NCI-H1436 treated with DMSO at 0.1 percent for 48 hours (cell line): ENCODE results near the gene ERC2.

Experiments
- DNase-seq: peaks from one replicate; lab custom pipeline; 2025; lab: John Stamatoyannopoulos, UW

Gene ERC2

GRCh38 chr3:55795296-55795695 lies 673.0 kb downstream of the ERC2 start:
- DNase-seq: no peak

- no peak for DNase-seq
Observed at GRCh38 chr3:55792742-55793141, 675.5 kb downstream of the ERC2 start.

- no peak for DNase-seq
Observed at GRCh38 chr3:55792009-55792408, 676.3 kb downstream of the ERC2 start.

GRCh38 chr3:55790596-55791350 lies 677.5 kb downstream of the ERC2 start:
- no peak for DNase-seq

- DNase-seq: no peak
Observed at GRCh38 chr3:55789516-55789915, 678.8 kb downstream of the ERC2 start.

GRCh38 chr3:55782807-55783206 lies 685.5 kb downstream of the ERC2 start:
- DNase-seq: no peak

GRCh38 chr3:55782351-55782750 lies 685.9 kb downstream of the ERC2 start:
- DNase-seq: no peak

GRCh38 chr3:55780913-55781312 lies 687.4 kb downstream of the ERC2 start:
- DNase-seq: no peak

GRCh38 chr3:55779543-55779942 lies 688.7 kb downstream of the ERC2 start:
- DNase-seq: no peak

GRCh38 chr3:55775366-55776154 lies 692.7 kb downstream of the ERC2 start:
- no peak for DNase-seq

- DNase-seq: no peak
Observed at GRCh38 chr3:55774856-55775255, 693.4 kb downstream of the ERC2 start.

GRCh38 chr3:55771503-55771902 lies 696.8 kb downstream of the ERC2 start:
- DNase-seq: no peak

GRCh38 chr3:55770077-55770476 lies 698.2 kb downstream of the ERC2 start:
- DNase-seq: no peak

- no peak for DNase-seq
Observed at GRCh38 chr3:55766753-55767152, 701.5 kb downstream of the ERC2 start.

GRCh38 chr3:55765906-55766701 lies 702.2 kb downstream of the ERC2 start:
- no peak for DNase-seq

- DNase-seq: no peak
Observed at GRCh38 chr3:55765398-55765797, 702.9 kb downstream of the ERC2 start.

GRCh38 chr3:55756976-55757375 lies 711.3 kb downstream of the ERC2 start:
- DNase-seq: no peak

GRCh38 chr3:55755516-55756205 lies 712.6 kb downstream of the ERC2 start:
- no peak for DNase-seq

GRCh38 chr3:55752911-55753310 lies 715.4 kb downstream of the ERC2 start:
- DNase-seq: no peak

- DNase-seq: no peak
Observed at GRCh38 chr3:55751730-55752129, 716.5 kb downstream of the ERC2 start.

GRCh38 chr3:55750525-55750924 lies 717.7 kb downstream of the ERC2 start:
- no peak for DNase-seq

GRCh38 chr3:55749036-55749435 lies 719.2 kb downstream of the ERC2 start:
- DNase-seq: no peak
